GM12878 (cell line): ENCODE results near the gene COL4A1. TPM values are rescaled to one million over a fixed set of nuclear protein-coding genes. Genes with fewer than 3 reads are reported as not detected.

Experiments
- ATAC-seq: fragments of 200-7000 bp; cut with Tn5 transposase; 3 replicates; pipeline ENCODE4 v1.9.1; 2020; ENCODE audit warnings: mild to moderate bottlenecking, moderate library complexity
- BruUV-seq: library from RNA; stranded (reverse); fragments of 400-500 nt; replicated peaks from 2 replicates; lab custom pipeline; 2021; lab: Mats Ljungman, UMichigan
- CTCF ChIA-PET: fragments of 300-600 bp; sonication (Branson Sonifier 250); formaldehyde crosslinking; extraction: SDS; loops from one replicate; lab custom pipeline; 2021; ENCODE audit warnings: inconsistent platforms; lab: Yijun Ruan, JAX
- POLR2A ChIA-PET: fragments of 350-600 bp; formaldehyde crosslinking; extraction: SDS; loops from one replicate; lab custom pipeline; 2021; ENCODE audit warnings: inconsistent platforms; lab: Charles Lee
- RAD21 ChIA-PET: fragments of 300-600 bp; sonication (Branson Sonifier 250); formaldehyde crosslinking; loops from one replicate; lab custom pipeline; 2023; ENCODE audit warnings: antibody characterized with exemption; ENCODE audit not compliant: unreplicated experiment; lab: Charles Lee
- SMC1A ChIA-PET: fragments of 300-600 bp; sonication (Branson Sonifier 250); formaldehyde crosslinking; loops from one replicate; lab custom pipeline; 2023; ENCODE audit not compliant: unreplicated experiment, uncharacterized antibody; lab: Charles Lee
- DNase-seq: peaks from one replicate; pipeline ENCODE4 v3.0.0-alpha.2; 2011; ENCODE audit warnings: low read depth, low spot score
- FAIRE-seq: peaks from 3 replicates; lab custom pipeline; 2011; peaks lifted over from hg19 to GRCh38; lab: Jason Lieb, UNC
- H2AFZ ChIP-seq: 2 replicates; pipeline ENCODE4 v1.6.0; 2011; ENCODE audit warnings: low read depth, low read length, control low read depth; ENCODE audit not compliant: control insufficient read depth
- H3K27ac ChIP-seq: 2 replicates; pipeline ENCODE4 v1.5.1; 2011; ENCODE audit warnings: control low read depth; ENCODE audit not compliant: control insufficient read depth, insufficient read depth
- H3K27me3 ChIP-seq, 2 experiments: replicated peaks in 1 of 2; 2 replicates each; pipeline versions ENCODE4 v1.6.0 to v1.6.1; 2011; ENCODE audit warnings: low read length in 1 of 2; ENCODE audit not compliant: control insufficient read depth in 2 of 2, insufficient read depth in 2 of 2
- H3K36me3 ChIP-seq, 2 experiments: 2 replicates each; pipeline ENCODE4 v1.5.1; 2011; ENCODE audit warnings: low read length in 1 of 2; ENCODE audit not compliant: control insufficient read depth in 2 of 2, insufficient read depth in 2 of 2
- H3K4me1 ChIP-seq: 2 replicates; pipeline ENCODE4 v1.6.1; 2011; ENCODE audit warnings: mild to moderate bottlenecking, low read length, moderate library complexity, mixed read lengths; ENCODE audit not compliant: control insufficient read depth, insufficient read depth
- H3K4me2 ChIP-seq: 2 replicates; pipeline ENCODE4 v1.6.0; 2011; ENCODE audit warnings: control low read depth; ENCODE audit not compliant: control insufficient read depth, insufficient read depth
- H3K4me3 ChIP-seq: fragments of 200-600 bp; sonication (generic); 2 replicates; pipeline ENCODE4 v1.5.1; 2016
- H3K79me2 ChIP-seq: 2 replicates; pipeline ENCODE4 v1.6.0; 2011; ENCODE audit warnings: low read length; ENCODE audit not compliant: control insufficient read depth, insufficient read depth
- H3K9ac ChIP-seq: 2 replicates; pipeline ENCODE4 v1.8.0; 2011; ENCODE audit warnings: low read length, control low read depth, mixed read lengths; ENCODE audit not compliant: control insufficient read depth, insufficient read depth
- H3K9me3 ChIP-seq: replicated peaks from 3 replicates; pipeline ENCODE4 v1.5.1; 2011; ENCODE audit warnings: mild to moderate bottlenecking, low read length; ENCODE audit not compliant: control insufficient read depth, insufficient read depth
- H4K20me1 ChIP-seq: 2 replicates; pipeline ENCODE4 v1.6.0; 2011; ENCODE audit not compliant: control insufficient read depth, insufficient read depth
- BHLHE40 ChIP-seq, 2 experiments: fragments of 450-650 bp in 1 of 2; IDR thresholded peaks; 2 replicates each; pipeline ENCODE4 v1.6.1; 2011 to 2017; ENCODE audit warnings: low read depth in 2 of 2, borderline replicate concordance in 1 of 2, improper control_type of control experiment in 1 of 2, low read length in 1 of 2, mild to moderate bottlenecking in 1 of 2
- BRCA1 ChIP-seq: IDR thresholded peaks from 2 replicates; pipeline ENCODE4 v1.6.1; 2011; ENCODE audit warnings: low read depth, low read length, improper control_type of control experiment
- ESRRA ChIP-seq: IDR thresholded peaks from 2 replicates; pipeline ENCODE4 v1.6.1; 2012; ENCODE audit warnings: mild to moderate bottlenecking, low read length, improper control_type of control experiment
- ETV6 ChIP-seq, 2 experiments: fragments of 450-650 bp in 1 of 2; IDR thresholded peaks in 1 of 2; conservative IDR thresholded peaks in 1 of 2; 2 replicates each; pipeline ENCODE4 v1.6.1; 2014; ENCODE audit warnings: antibody characterized with exemption in 1 of 2, borderline replicate concordance in 1 of 2, low read depth in 1 of 2, mild to moderate bottlenecking in 1 of 2, moderate library complexity in 1 of 2
- KAT2A ChIP-seq: conservative IDR thresholded peaks from 2 replicates; pipeline ENCODE4 v1.6.1; 2011; ENCODE audit warnings: low read depth, low read length; ENCODE audit not compliant: control insufficient read depth
- NFIC ChIP-seq: IDR thresholded peaks from 2 replicates; pipeline ENCODE4 v1.6.1; 2012; ENCODE audit warnings: low read depth, mild to moderate bottlenecking, inconsistent platforms, low read length, moderate library complexity
- SP1 ChIP-seq: IDR thresholded peaks from one replicate; pipeline ENCODE4 v1.6.1; 2011; ENCODE audit warnings: low read depth, low read length
- SPI1 ChIP-seq: IDR thresholded peaks from 2 replicates; pipeline ENCODE4 v1.6.1; 2011; ENCODE audit warnings: low read depth, mild to moderate bottlenecking, low read length, moderate library complexity, borderline replicate concordance; ENCODE audit not compliant: insufficient read depth
- USF2 ChIP-seq: IDR thresholded peaks from 2 replicates; pipeline ENCODE4 v1.6.1; 2011; ENCODE audit warnings: low read depth, low read length, improper control_type of control experiment, borderline replicate concordance
- ZNF207 ChIP-seq: fragments of 450-650 bp; IDR thresholded peaks from 2 replicates; pipeline ENCODE4 v1.6.1; 2014; ENCODE audit warnings: antibody characterized with exemption, mild to moderate bottlenecking, borderline replicate concordance
- WGBS: methylation state at CpG from one replicate; pipeline ENCODE4 v1.1.6; 2016; ENCODE audit warnings: low lambda C conversion rate; ENCODE audit not compliant: insufficient replicate concordance, insufficient coverage; ENCODE audit errors: missing lambda C conversion rate; 5-methylcytosine and 5-hydroxymethylcytosine counted together
- in situ Hi-C: fragments of 300-500 bp; cut with MboI; formaldehyde crosslinking; loops from 9 replicates; pipeline ENCODE4 v1.14.3; 2018; ENCODE audit warnings: mixed read lengths
- intact Hi-C: fragments of 100-400 bp; cut with micrococcal nuclease; formaldehyde crosslinking; loops from one replicate; pipeline ENCODE4 v1.14.2; 2022; ENCODE audit not compliant: unreplicated experiment
- polyA plus RNA-seq, 11 experiments: library from polyadenylated mRNA; depleted of rRNA in 4 of 11; unstranded in 6 of 11; stranded (reverse) in 5 of 11; fragments of >200 nt; fragmentation: Nextera tagmentation in 4 of 11; fragmentation: Illumina TruSeq in 1 of 11; extraction: Ambion mirVana in 4 of 11; extraction: Trizol in 1 of 11; gene quantifications; 1 replicate in 1 of 11; 2 replicates in 10 of 11; pipeline versions ENCODE4 v1.2.1 to v1.2.3, GENCODE V29; 2011 to 2016; ENCODE audit warnings: inconsistent platforms in 2 of 11, missing spikeins in 2 of 11, low read depth in 1 of 11
- total RNA-seq, 4 experiments: library from RNA; depleted of rRNA in 3 of 4; stranded (reverse); fragments of >200 nt in 3 of 4; fragmentation: Illumina TruSeq in 1 of 4; extraction: Trizol in 1 of 4; gene quantifications; 2 replicates each; pipeline versions ENCODE4 v1.2.1 to v1.2.3, GENCODE V29; 2013 to 2021
- TF ChIP-seq, protein P1 (sequence below): fragments of 450-650 bp; IDR thresholded peaks from 2 replicates; pipeline ENCODE4 v1.6.1; 2017; ENCODE audit warnings: low read depth, mild to moderate bottlenecking, moderate library complexity
- TF ChIP-seq, protein P2 (sequence below): IDR thresholded peaks from 2 replicates; pipeline ENCODE4 v1.6.1; 2011; ENCODE audit warnings: borderline replicate concordance, low read depth, mild to moderate bottlenecking, moderate library complexity, low read length; ENCODE audit not compliant: insufficient read depth, poor library complexity, severe bottlenecking

COL4A1 gene
- total and polyA plus RNA-seq, 10 of the 15 experiments (the other 5 are each of a cell fraction or from before 2014, with no cell fraction given): 0.07 to 0.31 (median 0.13) TPM; not detected in 6

- H3K4me2 ChIP-seq: no peak overlapping the region
- in situ Hi-C loops: no loop called here
Measured at GRCh38 chr13:110339975-110340550, 33.1 kb upstream of the COL4A1 start.

DNA sequence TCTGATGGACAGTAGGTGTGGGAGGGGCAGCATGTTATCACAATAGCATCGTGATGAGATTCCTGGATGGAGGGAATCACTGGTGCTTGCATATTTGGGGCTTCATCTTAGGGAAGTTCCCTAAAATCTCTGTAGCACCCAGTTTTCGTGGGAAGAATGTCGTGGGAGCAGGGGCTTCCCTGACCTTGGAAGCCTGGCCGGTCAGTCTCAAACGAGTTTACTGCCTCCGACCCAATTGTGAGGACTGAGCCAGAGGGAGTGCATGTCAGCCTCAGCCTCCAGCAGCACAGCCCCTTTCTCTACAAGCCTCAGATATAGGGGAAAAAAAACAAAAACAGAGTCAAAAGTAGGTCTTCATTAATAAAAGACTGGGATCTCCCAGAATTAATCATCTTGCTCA lies 32.3 kb upstream of the COL4A1 start:
- Histone ChIP-seq H3K27ac (no peak overlapping the region), H3K27me3 (no peaks in the 10 kb centered on the region), H3K79me2 (no peaks in the 10 kb centered on the region), H4K20me1 (no peaks in the 10 kb centered on the region), H3K4me3 (no peak overlapping the region), H3K9ac (no peak overlapping the region), H2AFZ (no peak overlapping the region), H3K36me3 (no peaks in the 10 kb centered on the region), H3K9me3 (peaks cover 5% of the 10 kb centered on the region; the same call in 2 of the 3 replicates), H3K4me2 (no peak overlapping the region), H3K4me1 (peaks cover 5% of the 10 kb centered on the region)
- WGBS: 11% methylated on average over 6 of the region's 6 CpGs
- no peak for DNase-seq
- intact Hi-C loops: no loop called here
- ChIA-PET CTCF (no interaction called here), POLR2A (no interaction called here), SMC1A (interaction anchor here (0.8 to 1.2 kb wide), 2 partner anchors 30 to 82 kb away, joined by 3 to 4 read pairs; no protein-coding TSS in a partner anchor), RAD21 (interaction anchor here (0.9 to 1.4 kb wide), 2 partner anchors 33 to 115 kb away, joined by 3 read pairs; no protein-coding TSS in a partner anchor)
- BruUV-seq: no TSS peak
- ATAC-seq: no peak
- FAIRE-seq: no peak
- in situ Hi-C loops: no loop called here
- TF ChIP-seq NFIC (no peak), SPI1 (no peak), ESRRA (no peak), KAT2A (no peak), BRCA1 (no peak), SP1 (no peak)
- TF ChIP-seq, protein P1, sequence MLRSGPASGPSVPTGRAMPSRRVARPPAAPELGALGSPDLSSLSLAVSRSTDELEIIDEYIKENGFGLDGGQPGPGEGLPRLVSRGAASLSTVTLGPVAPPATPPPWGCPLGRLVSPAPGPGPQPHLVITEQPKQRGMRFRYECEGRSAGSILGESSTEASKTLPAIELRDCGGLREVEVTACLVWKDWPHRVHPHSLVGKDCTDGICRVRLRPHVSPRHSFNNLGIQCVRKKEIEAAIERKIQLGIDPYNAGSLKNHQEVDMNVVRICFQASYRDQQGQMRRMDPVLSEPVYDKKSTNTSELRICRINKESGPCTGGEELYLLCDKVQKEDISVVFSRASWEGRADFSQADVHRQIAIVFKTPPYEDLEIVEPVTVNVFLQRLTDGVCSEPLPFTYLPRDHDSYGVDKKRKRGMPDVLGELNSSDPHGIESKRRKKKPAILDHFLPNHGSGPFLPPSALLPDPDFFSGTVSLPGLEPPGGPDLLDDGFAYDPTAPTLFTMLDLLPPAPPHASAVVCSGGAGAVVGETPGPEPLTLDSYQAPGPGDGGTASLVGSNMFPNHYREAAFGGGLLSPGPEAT: no peak
- TF ChIP-seq, protein P2, sequence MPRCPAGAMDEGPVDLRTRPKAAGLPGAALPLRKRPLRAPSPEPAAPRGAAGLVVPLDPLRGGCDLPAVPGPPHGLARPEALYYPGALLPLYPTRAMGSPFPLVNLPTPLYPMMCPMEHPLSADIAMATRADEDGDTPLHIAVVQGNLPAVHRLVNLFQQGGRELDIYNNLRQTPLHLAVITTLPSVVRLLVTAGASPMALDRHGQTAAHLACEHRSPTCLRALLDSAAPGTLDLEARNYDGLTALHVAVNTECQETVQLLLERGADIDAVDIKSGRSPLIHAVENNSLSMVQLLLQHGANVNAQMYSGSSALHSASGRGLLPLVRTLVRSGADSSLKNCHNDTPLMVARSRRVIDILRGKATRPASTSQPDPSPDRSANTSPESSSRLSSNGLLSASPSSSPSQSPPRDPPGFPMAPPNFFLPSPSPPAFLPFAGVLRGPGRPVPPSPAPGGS: no peak

More at GRCh38 chr13:110339975-110340550, 33.1 kb upstream of the COL4A1 start:
- SMC1A ChIA-PET: no interaction called here
- intact Hi-C loops: no loop called here
- H4K20me1 ChIP-seq: no peaks in the 10 kb centered on the region
- FAIRE-seq (no peak), DNase-seq (no peak), ATAC-seq (no peak)
- no TSS peak for BruUV-seq
- no peak overlapping the region for H3K4me3 ChIP-seq
- no peak overlapping the region for H3K9ac ChIP-seq
- H3K79me2 ChIP-seq: no peaks in the 10 kb centered on the region
- H3K4me1 ChIP-seq: peaks cover 5% of the 10 kb centered on the region
- H2AFZ ChIP-seq: no peak overlapping the region
- H3K27me3 ChIP-seq: no peaks in the 10 kb centered on the region
- TF ChIP-seq USF2 (no peak), BHLHE40 (IDR thresholded peaks at IDR 0.05; ENCODE audit: borderline replicate concordance in 1 of 2, low read depth in 2 of 2, low read length in 1 of 2) (no peak), ZNF207 (no peak), ETV6 (conservative IDR thresholded peaks at IDR 0.05 in 1 of 2, IDR thresholded peaks at IDR 0.05 in 1 of 2; ENCODE audit: borderline replicate concordance in 1 of 2, low read depth in 1 of 2) (no peak)
- TF ChIP-seq, all 136 proteins: peak for 0
- RAD21 ChIA-PET: no interaction called here
- Histone ChIP-seq H3K27ac (no peak overlapping the region), H3K36me3 (no peaks in the 10 kb centered on the region), H3K9me3 (peaks cover 2% of the 10 kb centered on the region; the same call in 2 of the 3 replicates)
- CTCF ChIA-PET: no interaction called here
- POLR2A ChIA-PET: no interaction called here
- 49% methylated on average over 9 of the region's 9 CpGs for WGBS
